ENCODE measurements around the gene DBI. TPM values are rescaled to one million over a fixed set of nuclear protein-coding genes. Genes with fewer than 3 reads are reported as not detected.

The DBI gene
- total and polyA plus RNA-seq, 2 of the 13 experiments (the other 11 are each of a cell fraction or from before 2014, with no cell fraction given): 330 to 659 TPM

GRCh38 chr2:119359774-119360173 is 7.0 kb upstream of the DBI start:
- peak; percentile 93 for TF ChIP-seq SIX1 (CRISPR knock-in tag; IDR thresholded peaks at IDR 0.05; ENCODE audit: borderline replicate concordance)
- no peak for TF ChIP-seq ADNP (CRISPR knock-in tag; IDR thresholded peaks at IDR 0.05)
- no peak for TF ChIP-seq SOX6 (IDR thresholded peaks at IDR 0.05)
- TF ChIP-seq SOX6 (CRISPR knock-in tag; IDR thresholded peaks at IDR 0.05): peak; percentile 38; the same call in 1 of the 2 replicates
- WGBS (ENCODE audit: low lambda C conversion rate): 48% methylated on average over 6 of the region's 6 CpGs
- no peaks in the 10 kb centered on the region for H3K79me2 ChIP-seq (ENCODE audit: insufficient read depth, low read length)
- no peak overlapping the region for H3K9ac ChIP-seq (ENCODE audit: insufficient read depth, low read depth, low read length)
- ATAC-seq (no peak), DNase-seq (ENCODE audit: low spot score) (no peak), FAIRE-seq (no peak)
- no peak overlapping the region for H3K4me3 ChIP-seq (replicated peaks in 1 of 3; ENCODE audit: insufficient read depth in 1 of 3, low read depth in 2 of 3, low read length in 3 of 3)
- H2AFZ ChIP-seq (ENCODE audit: low read length): no peak overlapping the region
- no peaks in the 10 kb centered on the region for H3K36me3 ChIP-seq (replicated peaks in 1 of 2; ENCODE audit: control insufficient read depth in 1 of 2, insufficient read depth in 2 of 2, low read length in 2 of 2)
- no peaks in the 10 kb centered on the region for H3K9me3 ChIP-seq (ENCODE audit: low read length)
- H3K27ac ChIP-seq (ENCODE audit: extremely low read length, insufficient read depth, low read length): no peak overlapping the region
- ChIA-PET CTCF (ENCODE audit: low intra/inter-chr PET ratio, low total read pairs) (no interaction called here), POLR2A (no interaction called here)
- BruUV-seq (replicated peaks): no TSS peak
- H3K27me3 ChIP-seq (ENCODE audit: control insufficient read depth in 1 of 2, insufficient read depth in 2 of 2, low read length in 2 of 2): no peaks in the 10 kb centered on the region
- in situ Hi-C loops (cut with HindIII; ENCODE audit: extremely low pct_ligation_motif_present, low pct_unique_long_range_greater_than_20kb) (no loop called here), intact Hi-C loops (cut with micrococcal nuclease; ENCODE audit: unreplicated experiment) (no loop called here)
- H3K4me2 ChIP-seq (ENCODE audit: low read depth, low read length): no peak overlapping the region
- H3K4me1 ChIP-seq (ENCODE audit: insufficient read depth, low read length): peaks cover 11% of the 10 kb centered on the region
- H4K20me1 ChIP-seq (ENCODE audit: insufficient read depth, low read length): no peaks in the 10 kb centered on the region

DNA sequence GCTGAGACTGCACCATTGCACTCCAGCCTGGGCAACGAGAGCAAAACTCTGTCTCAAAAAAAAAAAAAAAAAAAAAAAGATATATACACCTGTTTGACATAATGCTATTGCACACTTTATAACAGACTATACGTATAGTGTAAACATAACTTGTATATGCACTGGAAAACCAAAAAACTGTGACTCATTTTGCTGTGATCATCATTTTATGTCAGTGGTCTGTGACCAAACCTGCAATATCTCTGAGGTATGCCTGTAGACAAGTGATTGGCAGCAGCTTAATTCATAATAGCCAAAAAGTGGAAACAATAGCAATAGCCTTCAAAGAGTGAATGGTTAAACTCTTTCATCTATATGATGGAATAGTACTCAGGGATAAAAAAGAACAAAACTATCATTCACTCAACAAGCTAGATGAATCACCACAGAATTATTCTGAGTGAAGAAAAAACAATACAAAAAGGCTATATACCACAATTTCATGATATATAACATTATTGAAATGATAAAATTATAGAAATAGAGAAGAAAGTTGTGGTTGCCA is 6.3 kb upstream of the DBI start:
- peaks cover 19% of the 10 kb centered on the region for H3K4me1 ChIP-seq (ENCODE audit: insufficient read depth, low read length)

More for the DNA sequence above, 6.3 kb upstream of the DBI start:
- Histone ChIP-seq H2AFZ (ENCODE audit: low read length) (no peak overlapping the region), H3K9ac (ENCODE audit: insufficient read depth, low read depth, low read length) (no peak overlapping the region), H4K20me1 (ENCODE audit: insufficient read depth, low read length) (no peaks in the 10 kb centered on the region), H3K27me3 (ENCODE audit: control insufficient read depth in 1 of 2, insufficient read depth in 2 of 2, low read length in 2 of 2) (no peaks in the 10 kb centered on the region), H3K27ac (ENCODE audit: extremely low read length, insufficient read depth, low read length) (no peak overlapping the region), H3K36me3 (replicated peaks in 1 of 2; ENCODE audit: control insufficient read depth in 1 of 2, insufficient read depth in 2 of 2, low read length in 2 of 2) (no peaks in the 10 kb centered on the region), H3K9me3 (ENCODE audit: low read length) (no peaks in the 10 kb centered on the region), H3K4me3 (replicated peaks in 1 of 3; ENCODE audit: insufficient read depth in 1 of 3, low read depth in 2 of 3, low read length in 3 of 3) (no peak overlapping the region), H3K79me2 (ENCODE audit: insufficient read depth, low read length) (peaks cover 6% of the 10 kb centered on the region), H3K4me2 (ENCODE audit: low read depth, low read length) (no peak overlapping the region)
- in situ Hi-C loops (cut with HindIII; ENCODE audit: extremely low pct_ligation_motif_present, low pct_unique_long_range_greater_than_20kb) (no loop called here), intact Hi-C loops (cut with micrococcal nuclease; ENCODE audit: unreplicated experiment) (no loop called here)
- FAIRE-seq: no peak
- ChIA-PET CTCF (ENCODE audit: low intra/inter-chr PET ratio, low total read pairs) (no interaction called here), POLR2A (no interaction called here)
- 85% methylated on average over 2 of the region's 2 CpGs for WGBS (ENCODE audit: low lambda C conversion rate)
- BruUV-seq (replicated peaks): no TSS peak
- no peak for ATAC-seq
- no peak for DNase-seq (ENCODE audit: low spot score)
- TF ChIP-seq MAFF (IDR thresholded peaks at IDR 0.05; ENCODE audit: low read depth, low read length) (peak; percentile 85), ISX (CRISPR knock-in tag; conservative IDR thresholded peaks at IDR 0.05) (no peak), MAFK (conservative IDR thresholded peaks at IDR 0.05 in 1 of 2, IDR thresholded peaks at IDR 0.05 in 1 of 2; ENCODE audit: low read length in 2 of 2) (peak; percentile 89 to 92), TGIF2 (CRISPR knock-in tag; IDR thresholded peaks at IDR 0.05) (no peak), ZNF3 (CRISPR knock-in tag; IDR thresholded peaks at IDR 0.05) (peak; percentile 85)

Data from HepG2 (cell line).